ENCODE results near the gene MASP2.

MASP2 gene

DNA sequence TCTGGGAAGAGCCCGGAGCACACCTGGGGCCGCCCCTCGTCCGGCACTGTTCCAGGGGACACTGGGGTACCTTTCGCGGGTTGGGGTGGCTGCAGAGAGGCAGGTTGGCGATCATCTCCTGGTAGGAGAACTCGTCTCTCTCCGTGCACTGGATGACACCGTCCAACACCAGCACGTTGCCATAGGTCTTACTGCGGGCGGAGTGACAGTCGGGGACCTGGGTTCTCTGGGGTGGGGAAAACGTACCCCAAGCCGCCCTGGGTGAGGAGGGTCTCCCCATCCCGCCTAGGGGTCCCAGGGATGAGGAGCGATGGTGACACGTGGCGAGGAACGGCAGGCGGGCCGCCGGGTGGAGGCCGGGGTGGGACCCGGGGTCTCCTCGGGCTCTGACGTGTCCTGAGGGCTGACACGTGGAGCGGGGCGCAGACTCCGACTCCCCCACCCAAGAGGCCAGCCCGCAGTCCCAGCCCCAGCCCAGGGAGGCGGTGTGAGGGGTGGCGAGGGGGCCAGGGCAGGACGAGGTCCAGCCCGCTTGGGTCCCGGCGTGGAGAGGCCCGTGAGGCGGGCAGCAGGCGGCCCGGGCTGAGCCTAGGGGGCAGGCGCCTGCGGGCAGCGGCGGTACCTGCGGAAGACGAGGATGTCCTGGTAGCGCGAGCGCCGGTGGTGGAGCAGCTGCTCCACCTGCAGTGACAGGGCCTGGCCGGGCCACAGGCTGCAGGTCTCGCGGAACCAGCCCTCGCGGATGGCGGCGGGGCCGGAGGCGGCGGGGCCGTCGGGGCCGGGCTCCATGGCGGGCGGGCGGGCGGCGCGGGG, 12.3 kb upstream of the MASP2 start:
- peak overlapping the region; percentile 76 for H3K27ac ChIP-seq
- CTCF ChIA-PET = interaction anchor here (0.6 to 3.7 kb wide), 4 partner anchors 14 to 99 kb away, joined by 3 to 22 read pairs (median 3); no protein-coding TSS in a partner anchor
- no peak for TF ChIP-seq CTCF (conservative IDR thresholded peaks at IDR 0.05; ENCODE audit: low read depth)
- POLR2A ChIA-PET (ENCODE audit: low non-redundant PET) = interaction anchor here (0.6 kb wide), 1 partner anchor 581 kb away, joined by 5 read pairs; no protein-coding TSS in a partner anchor
- no peak for DNase-seq (ENCODE audit: low spot score)

- POLR2A ChIA-PET (ENCODE audit: low non-redundant PET) = interaction anchor here (0.6 kb wide), 2 partner anchors 388 to 581 kb away, joined by 5 read pairs; no protein-coding TSS in a partner anchor
- H3K27ac ChIP-seq = peak overlapping the region; percentile 76
- no peak for TF ChIP-seq CTCF (conservative IDR thresholded peaks at IDR 0.05; ENCODE audit: low read depth)
- DNase-seq (ENCODE audit: low spot score) = no peak
- CTCF ChIA-PET = interaction anchor here (3.7 kb wide), 1 partner anchor 21 kb away, joined by 22 read pairs; no protein-coding TSS in a partner anchor
Measured at GRCh38 chr1:11058595-11059154, 11.6 kb upstream of the MASP2 start.

DNA sequence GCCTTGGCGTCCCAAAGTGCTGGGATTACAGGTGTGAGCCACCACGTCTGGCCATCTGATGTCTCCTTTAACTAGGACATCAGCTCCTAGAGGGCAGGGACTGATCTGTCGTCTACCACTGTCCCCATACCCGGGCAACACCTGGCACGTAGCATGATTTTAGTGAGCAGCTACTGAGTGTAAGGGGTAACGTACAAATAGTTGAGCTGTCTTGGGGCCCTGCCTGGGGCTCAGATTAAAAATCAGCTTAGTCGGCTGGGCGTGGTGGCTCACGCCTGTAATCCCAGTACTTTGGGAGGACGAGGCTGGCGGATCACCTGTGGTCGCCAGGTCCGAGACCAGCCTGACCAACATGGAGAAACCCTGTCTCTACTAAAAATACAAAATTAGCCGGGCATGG, 11.0 kb upstream of the MASP2 start:
- ChIA-PET CTCF (interaction anchor here (3.7 kb wide), 1 partner anchor 20 kb away, joined by 22 read pairs; no protein-coding TSS in a partner anchor), POLR2A (ENCODE audit: low non-redundant PET) (no interaction called here)
- DNase-seq (ENCODE audit: low spot score) = no peak
- peak overlapping the region; percentile 76 for H3K27ac ChIP-seq
- TF ChIP-seq CTCF (conservative IDR thresholded peaks at IDR 0.05; ENCODE audit: low read depth) = no peak

DNA sequence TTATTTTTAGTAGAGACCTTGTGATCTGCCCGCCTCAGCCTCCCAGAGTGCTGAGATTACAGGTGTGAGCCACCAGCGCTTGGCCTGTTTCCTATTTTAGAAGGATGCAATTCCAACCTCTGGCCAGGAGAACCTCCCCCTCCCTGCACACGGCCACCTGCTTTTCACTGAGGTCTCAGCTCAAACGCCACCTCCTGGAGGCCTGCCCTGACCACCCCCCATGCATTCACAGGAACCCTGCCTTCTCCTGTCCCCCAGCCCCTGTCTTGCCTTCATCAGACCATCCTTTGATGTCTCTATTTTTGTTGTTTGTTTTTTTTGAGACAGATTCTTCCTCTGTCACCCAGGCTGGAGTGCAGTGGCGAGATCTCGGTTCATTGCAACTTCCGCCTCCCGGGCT, 10.4 kb upstream of the MASP2 start:
- ChIA-PET POLR2A (ENCODE audit: low non-redundant PET) (no interaction called here), CTCF (interaction anchor here (3.7 kb wide), 1 partner anchor 20 kb away, joined by 22 read pairs; no protein-coding TSS in a partner anchor)
- DNase-seq (ENCODE audit: low spot score) = no peak
- peak overlapping the region; percentile 76; the same call in 1 of the 2 replicates for H3K27ac ChIP-seq
- TF ChIP-seq CTCF (conservative IDR thresholded peaks at IDR 0.05; ENCODE audit: low read depth) = no peak

GRCh38 chr1:11056504-11056903, 9.5 kb upstream of the MASP2 start:
- H3K27ac ChIP-seq = peak overlapping the region; percentile 76
- DNase-seq (ENCODE audit: low spot score) = no peak
- POLR2A ChIA-PET (ENCODE audit: low non-redundant PET) = interaction anchor here (0.6 to 0.7 kb wide), 2 partner anchors 75 to 185 kb away, joined by 3 to 5 read pairs; a partner anchor contains a TSS
- TF ChIP-seq CTCF (conservative IDR thresholded peaks at IDR 0.05; ENCODE audit: low read depth) = no peak
- CTCF ChIA-PET = interaction anchor here (3.7 kb wide), 1 partner anchor 19 kb away, joined by 22 read pairs; no protein-coding TSS in a partner anchor

GRCh38 chr1:11055676-11056075, 8.6 kb upstream of the MASP2 start:
- DNase-seq (ENCODE audit: low spot score) = no peak
- peak overlapping the region; percentile 76 for H3K27ac ChIP-seq
- no peak for TF ChIP-seq CTCF (conservative IDR thresholded peaks at IDR 0.05; ENCODE audit: low read depth)
- CTCF ChIA-PET = interaction anchor here (3.7 kb wide), 1 partner anchor 18 kb away, joined by 22 read pairs; no protein-coding TSS in a partner anchor
- POLR2A ChIA-PET (ENCODE audit: low non-redundant PET) = interaction anchor here (0.6 to 0.7 kb wide), 2 partner anchors 74 to 185 kb away, joined by 3 to 5 read pairs; a partner anchor contains a TSS
